WTC11 (cell line): Measurements from ENCODE around the gene RGS13. TPM values are rescaled to one million over a fixed set of nuclear protein-coding genes. Genes with fewer than 3 reads are reported as not detected.
A peak's percentile ranks its signal among the peaks of the same experiment; 100 is the strongest.

Source experiments
- ATAC-seq: fragments of 200-7000 bp; cut with Tn5 transposase; 2 replicates; pipeline ENCODE4 v1.10.0; 2021; ENCODE audit warnings: mild to moderate bottlenecking, moderate library complexity
- CTCF ChIA-PET: fragments of 300-600 bp; sonication (Branson Sonifier 250); formaldehyde crosslinking; loops from one replicate; lab custom pipeline; 2021; ENCODE audit warnings: antibody characterized with exemption; lab: Charles Lee
- POLR2A ChIA-PET: fragments of 350-600 bp; sonication (Branson Sonifier 250); formaldehyde crosslinking; loops from one replicate; lab custom pipeline; 2021; ENCODE audit warnings: antibody characterized with exemption; lab: Charles Lee
- DNase-seq: peaks from one replicate; pipeline ENCODE4 v3.0.0; 2021; ENCODE audit warnings: low spot score
- H3K27ac Mint-ChIP-seq: 2 replicates; pipeline ENCODE4 v1.8.0; 2021; ENCODE audit warnings: mixed read lengths
- H3K27me3 Mint-ChIP-seq: 2 replicates; pipeline ENCODE4 v1.8.0; 2021; ENCODE audit warnings: low read depth, mild to moderate bottlenecking, moderate library complexity, mixed read lengths
- H3K36me3 Mint-ChIP-seq: 2 replicates; pipeline ENCODE4 v1.8.0; 2021; ENCODE audit warnings: mixed read lengths
- H3K4me1 Mint-ChIP-seq: 2 replicates; pipeline ENCODE4 v1.8.0; 2022; ENCODE audit warnings: mixed read lengths
- H3K4me3 Mint-ChIP-seq: 2 replicates; pipeline ENCODE4 v1.8.0; 2021; ENCODE audit warnings: mild to moderate bottlenecking, moderate library complexity, mixed read lengths
- H3K9me3 Mint-ChIP-seq: 2 replicates; pipeline ENCODE4 v1.8.0; 2021; ENCODE audit warnings: mixed read lengths
- ELF4 ChIP-seq: sonication (generic); formaldehyde crosslinking; IDR thresholded peaks from 2 replicates; pipeline ENCODE4 v1.8.1; 2022; ENCODE audit warnings: low read depth, mild to moderate bottlenecking, moderate library complexity, missing genetic modification reagents
- JAZF1 ChIP-seq: fragments of 250-450 bp; sonication (Bioruptor Pico); IDR thresholded peaks from 2 replicates; pipeline ENCODE4 v1.9.0; 2021; ENCODE audit warnings: moderate library complexity, mild to moderate bottlenecking, inconsistent platforms
- NFATC4 ChIP-seq: fragments of 250-450 bp; sonication (Bioruptor Pico); IDR thresholded peaks from 2 replicates; pipeline ENCODE4 v1.9.0; 2021; ENCODE audit warnings: mild to moderate bottlenecking
- OVOL2 ChIP-seq: fragments of 250-450 bp; sonication (Bioruptor Pico); IDR thresholded peaks from 2 replicates; pipeline ENCODE4 v1.9.0; 2021; ENCODE audit warnings: mild to moderate bottlenecking, borderline replicate concordance
- TEAD1 ChIP-seq: sonication (generic); formaldehyde crosslinking; IDR thresholded peaks from 2 replicates; pipeline ENCODE4 v1.8.0; 2022; ENCODE audit warnings: mild to moderate bottlenecking, missing genetic modification reagents
- ZNF138 ChIP-seq: sonication (generic); formaldehyde crosslinking; conservative IDR thresholded peaks from 2 replicates; pipeline ENCODE4 v1.8.1; 2022; ENCODE audit warnings: mild to moderate bottlenecking, moderate library complexity, missing genetic modification reagents
- ZNF232 ChIP-seq: sonication (generic); formaldehyde crosslinking; IDR thresholded peaks from 2 replicates; pipeline ENCODE4 v1.8.0; 2022; ENCODE audit warnings: mild to moderate bottlenecking, missing genetic modification reagents
- ZNF263 ChIP-seq: sonication (generic); formaldehyde crosslinking; IDR thresholded peaks from 2 replicates; pipeline ENCODE4 v1.8.1; 2022; ENCODE audit warnings: low read depth, mild to moderate bottlenecking, moderate library complexity, missing genetic modification reagents
- ZNF396 ChIP-seq: fragments of 250-450 bp; sonication (Bioruptor Pico); IDR thresholded peaks from 2 replicates; pipeline ENCODE4 v1.8.0; 2021; ENCODE audit warnings: mild to moderate bottlenecking, moderate library complexity, borderline replicate concordance
- total RNA-seq: library from RNA; stranded (reverse); gene quantifications from 3 replicates; pipeline ENCODE4 v1.2.3, GENCODE V29; 2021
- TF ChIP-seq, protein P1 (sequence below): sonication (generic); formaldehyde crosslinking; conservative IDR thresholded peaks from 2 replicates; pipeline ENCODE4 v1.8.1; 2023; ENCODE audit warnings: mild to moderate bottlenecking, low read depth, missing genetic modification reagents, moderate library complexity
- TF ChIP-seq, protein P2 (sequence below): sonication (generic); formaldehyde crosslinking; IDR thresholded peaks from 2 replicates; pipeline ENCODE4 v1.8.1; 2023; ENCODE audit warnings: mild to moderate bottlenecking, missing genetic modification reagents
- TF ChIP-seq, protein P3 (sequence below): fragments of 250-450 bp; sonication (Bioruptor Pico); IDR thresholded peaks from 2 replicates; pipeline ENCODE4 v2.1.2; 2022; ENCODE audit warnings: mild to moderate bottlenecking, moderate library complexity
- TF ChIP-seq, protein P4 (sequence below): sonication (generic); formaldehyde crosslinking; IDR thresholded peaks from 2 replicates; pipeline ENCODE4 v1.8.1; 2023; ENCODE audit warnings: mild to moderate bottlenecking, missing genetic modification reagents, moderate library complexity
- TF ChIP-seq, protein P5 (sequence below): sonication (generic); formaldehyde crosslinking; IDR thresholded peaks from 2 replicates; pipeline ENCODE4 v1.8.0; 2022; ENCODE audit warnings: missing genetic modification reagents
- TF ChIP-seq, protein P6 (sequence below): sonication (generic); formaldehyde crosslinking; IDR thresholded peaks from 2 replicates; pipeline ENCODE4 v1.8.0; 2022; ENCODE audit warnings: mild to moderate bottlenecking, missing genetic modification reagents
- TF ChIP-seq, protein P7 (sequence below): sonication (generic); formaldehyde crosslinking; IDR thresholded peaks from 2 replicates; pipeline ENCODE4 v1.8.0; 2023; ENCODE audit warnings: missing genetic modification reagents, mild to moderate bottlenecking, borderline replicate concordance

RGS13 gene
- total RNA-seq, 1 experiment from 2014 or later: not detected

DNA sequence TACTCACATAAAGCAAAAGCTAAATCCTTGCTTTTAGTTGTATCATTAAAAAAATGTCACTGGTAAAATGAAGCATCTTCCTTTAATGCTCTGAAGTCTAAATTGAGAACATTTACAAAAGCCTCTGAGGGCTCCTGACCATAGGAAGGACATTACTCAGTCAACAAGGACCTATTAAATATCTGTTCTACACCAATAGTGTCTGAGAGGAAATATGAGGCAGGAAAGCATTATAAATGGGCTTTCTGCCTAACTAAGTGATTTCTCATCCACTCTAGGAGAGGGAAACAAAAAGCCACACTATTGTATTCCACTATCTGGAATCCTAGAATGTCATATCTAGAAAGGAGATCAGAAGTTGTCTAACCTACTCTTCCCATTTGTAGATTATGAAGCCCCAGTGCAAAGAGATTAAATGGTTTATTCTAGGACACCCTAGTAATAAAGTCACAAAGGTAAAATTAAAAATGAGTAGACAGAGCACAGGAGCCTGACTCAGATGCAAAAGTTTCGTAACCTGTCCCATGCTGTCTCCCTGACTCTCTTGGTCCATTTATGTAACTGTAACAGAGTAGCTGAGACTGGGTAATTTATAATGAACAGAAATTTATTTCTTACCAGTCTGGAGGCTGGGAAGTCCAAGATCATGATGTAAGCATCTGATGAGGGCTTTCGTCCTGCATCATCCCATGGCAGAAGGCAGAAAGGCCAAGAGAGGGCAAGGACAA, 42.8 kb upstream of the RGS13 start (continued):
- TF ChIP-seq ELF4 (CRISPR knock-in tag): no peak
- TF ChIP-seq, protein P1, sequence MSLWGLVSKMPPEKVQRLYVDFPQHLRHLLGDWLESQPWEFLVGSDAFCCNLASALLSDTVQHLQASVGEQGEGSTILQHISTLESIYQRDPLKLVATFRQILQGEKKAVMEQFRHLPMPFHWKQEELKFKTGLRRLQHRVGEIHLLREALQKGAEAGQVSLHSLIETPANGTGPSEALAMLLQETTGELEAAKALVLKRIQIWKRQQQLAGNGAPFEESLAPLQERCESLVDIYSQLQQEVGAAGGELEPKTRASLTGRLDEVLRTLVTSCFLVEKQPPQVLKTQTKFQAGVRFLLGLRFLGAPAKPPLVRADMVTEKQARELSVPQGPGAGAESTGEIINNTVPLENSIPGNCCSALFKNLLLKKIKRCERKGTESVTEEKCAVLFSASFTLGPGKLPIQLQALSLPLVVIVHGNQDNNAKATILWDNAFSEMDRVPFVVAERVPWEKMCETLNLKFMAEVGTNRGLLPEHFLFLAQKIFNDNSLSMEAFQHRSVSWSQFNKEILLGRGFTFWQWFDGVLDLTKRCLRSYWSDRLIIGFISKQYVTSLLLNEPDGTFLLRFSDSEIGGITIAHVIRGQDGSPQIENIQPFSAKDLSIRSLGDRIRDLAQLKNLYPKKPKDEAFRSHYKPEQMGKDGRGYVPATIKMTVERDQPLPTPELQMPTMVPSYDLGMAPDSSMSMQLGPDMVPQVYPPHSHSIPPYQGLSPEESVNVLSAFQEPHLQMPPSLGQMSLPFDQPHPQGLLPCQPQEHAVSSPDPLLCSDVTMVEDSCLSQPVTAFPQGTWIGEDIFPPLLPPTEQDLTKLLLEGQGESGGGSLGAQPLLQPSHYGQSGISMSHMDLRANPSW (CRISPR knock-in tag): no peak
- TF ChIP-seq TEAD1 (CRISPR knock-in tag): no peak
- no peak for TF ChIP-seq JAZF1 (CRISPR knock-in tag)
- no peak for TF ChIP-seq ZNF138
- TF ChIP-seq, protein P2, sequence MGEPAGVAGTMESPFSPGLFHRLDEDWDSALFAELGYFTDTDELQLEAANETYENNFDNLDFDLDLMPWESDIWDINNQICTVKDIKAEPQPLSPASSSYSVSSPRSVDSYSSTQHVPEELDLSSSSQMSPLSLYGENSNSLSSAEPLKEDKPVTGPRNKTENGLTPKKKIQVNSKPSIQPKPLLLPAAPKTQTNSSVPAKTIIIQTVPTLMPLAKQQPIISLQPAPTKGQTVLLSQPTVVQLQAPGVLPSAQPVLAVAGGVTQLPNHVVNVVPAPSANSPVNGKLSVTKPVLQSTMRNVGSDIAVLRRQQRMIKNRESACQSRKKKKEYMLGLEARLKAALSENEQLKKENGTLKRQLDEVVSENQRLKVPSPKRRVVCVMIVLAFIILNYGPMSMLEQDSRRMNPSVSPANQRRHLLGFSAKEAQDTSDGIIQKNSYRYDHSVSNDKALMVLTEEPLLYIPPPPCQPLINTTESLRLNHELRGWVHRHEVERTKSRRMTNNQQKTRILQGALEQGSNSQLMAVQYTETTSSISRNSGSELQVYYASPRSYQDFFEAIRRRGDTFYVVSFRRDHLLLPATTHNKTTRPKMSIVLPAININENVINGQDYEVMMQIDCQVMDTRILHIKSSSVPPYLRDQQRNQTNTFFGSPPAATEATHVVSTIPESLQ (CRISPR knock-in tag): no peak
- TF ChIP-seq, protein P3, sequence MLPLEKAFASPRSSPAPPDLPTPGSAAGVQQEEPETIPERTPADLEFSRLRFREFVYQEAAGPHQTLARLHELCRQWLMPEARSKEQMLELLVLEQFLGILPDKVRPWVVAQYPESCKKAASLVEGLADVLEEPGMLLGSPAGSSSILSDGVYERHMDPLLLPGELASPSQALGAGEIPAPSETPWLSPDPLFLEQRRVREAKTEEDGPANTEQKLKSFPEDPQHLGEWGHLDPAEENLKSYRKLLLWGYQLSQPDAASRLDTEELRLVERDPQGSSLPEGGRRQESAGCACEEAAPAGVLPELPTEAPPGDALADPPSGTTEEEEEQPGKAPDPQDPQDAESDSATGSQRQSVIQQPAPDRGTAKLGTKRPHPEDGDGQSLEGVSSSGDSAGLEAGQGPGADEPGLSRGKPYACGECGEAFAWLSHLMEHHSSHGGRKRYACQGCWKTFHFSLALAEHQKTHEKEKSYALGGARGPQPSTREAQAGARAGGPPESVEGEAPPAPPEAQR (CRISPR knock-in tag): no peak
- TF ChIP-seq, all 79 proteins: peak for 0

DNA sequence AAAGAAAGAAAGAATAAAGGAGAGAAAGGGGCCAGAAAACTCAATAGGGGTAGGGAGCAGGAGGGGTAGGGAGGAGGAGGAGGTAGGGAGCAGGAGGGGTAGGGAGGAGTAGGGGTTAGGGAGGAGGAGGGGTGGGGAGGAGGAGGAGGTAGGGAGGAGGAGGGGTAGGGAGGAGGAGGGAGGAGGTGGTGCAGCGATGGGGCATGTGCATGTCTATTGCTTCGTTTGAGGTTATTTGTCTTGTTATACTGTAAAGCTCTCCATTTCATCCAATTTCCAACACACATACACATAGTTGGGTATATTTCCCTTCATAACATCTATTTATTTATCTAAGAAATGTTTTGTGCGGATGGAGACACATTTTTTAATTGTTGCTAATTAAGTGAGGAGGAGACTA, 40.6 kb upstream of the RGS13 start:
- no peaks in the 10 kb centered on the region for H3K9me3 Mint-ChIP-seq
- ATAC-seq (peak; percentile 28; the same call in 1 of the 2 replicates), DNase-seq (no peak)
- 0 out of 2 replicates have a peak, but pooled peaks cover 3% of the 10 kb centered on the region for H3K4me1 Mint-ChIP-seq
- POLR2A ChIA-PET: no interaction called here
- CTCF ChIA-PET: interaction anchor here (0.7 kb wide), 1 partner anchor 453 kb away, joined by 4 read pairs; no protein-coding TSS in a partner anchor
- no peaks in the 10 kb centered on the region for H3K27me3 Mint-ChIP-seq
- no peak overlapping the region for H3K4me3 Mint-ChIP-seq
- H3K36me3 Mint-ChIP-seq: no peaks in the 10 kb centered on the region
- TF ChIP-seq ZNF396 (CRISPR knock-in tag): no peak
- peak; percentile 62; the same call in 1 of the 2 replicates for TF ChIP-seq ZNF263 (CRISPR knock-in tag)
- TF ChIP-seq, protein P4, sequence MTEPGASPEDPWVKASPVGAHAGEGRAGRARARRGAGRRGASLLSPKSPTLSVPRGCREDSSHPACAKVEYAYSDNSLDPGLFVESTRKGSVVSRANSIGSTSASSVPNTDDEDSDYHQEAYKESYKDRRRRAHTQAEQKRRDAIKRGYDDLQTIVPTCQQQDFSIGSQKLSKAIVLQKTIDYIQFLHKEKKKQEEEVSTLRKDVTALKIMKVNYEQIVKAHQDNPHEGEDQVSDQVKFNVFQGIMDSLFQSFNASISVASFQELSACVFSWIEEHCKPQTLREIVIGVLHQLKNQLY: no peak
- no peak overlapping the region for H3K27ac Mint-ChIP-seq

DNA sequence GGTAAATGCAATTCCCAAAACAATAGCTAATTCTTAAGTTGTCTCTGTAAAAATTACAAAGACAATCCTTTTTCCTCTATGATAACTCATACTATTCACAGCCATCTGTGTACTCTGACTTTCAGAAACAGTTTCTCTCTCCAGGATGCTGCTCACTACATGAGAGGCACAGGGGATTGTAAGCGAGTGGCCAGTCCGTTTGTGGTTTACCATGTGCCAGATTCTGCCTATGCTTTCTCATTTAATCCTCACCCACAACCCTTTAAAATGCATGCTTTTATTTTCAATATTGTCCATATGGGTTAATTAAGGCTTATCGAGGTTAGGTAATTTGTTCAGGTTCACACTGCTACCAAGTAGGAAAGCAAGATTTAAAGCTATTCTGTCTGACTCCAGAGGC, 37.4 kb upstream of the RGS13 start:
- H3K36me3 Mint-ChIP-seq: no peaks in the 10 kb centered on the region
- H3K4me3 Mint-ChIP-seq: no peak overlapping the region
- DNase-seq: no peak
- H3K27ac Mint-ChIP-seq: no peak overlapping the region
- 0 out of 2 replicates have a peak, but pooled peaks cover 3% of the 10 kb centered on the region for H3K4me1 Mint-ChIP-seq
- POLR2A ChIA-PET: interaction anchor here (0.5 to 0.6 kb wide), 2 partner anchors 137 to 568 kb away, joined by 3 read pairs; no protein-coding TSS in a partner anchor
- H3K27me3 Mint-ChIP-seq: no peaks in the 10 kb centered on the region
- no peaks in the 10 kb centered on the region for H3K9me3 Mint-ChIP-seq
- ATAC-seq: no peak
- CTCF ChIA-PET: no interaction called here
- no peak for TF ChIP-seq ZNF232 (CRISPR knock-in tag)
- no peak for TF ChIP-seq OVOL2 (CRISPR knock-in tag)
- TF ChIP-seq NFATC4 (CRISPR knock-in tag): no peak
- TF ChIP-seq, protein P5, sequence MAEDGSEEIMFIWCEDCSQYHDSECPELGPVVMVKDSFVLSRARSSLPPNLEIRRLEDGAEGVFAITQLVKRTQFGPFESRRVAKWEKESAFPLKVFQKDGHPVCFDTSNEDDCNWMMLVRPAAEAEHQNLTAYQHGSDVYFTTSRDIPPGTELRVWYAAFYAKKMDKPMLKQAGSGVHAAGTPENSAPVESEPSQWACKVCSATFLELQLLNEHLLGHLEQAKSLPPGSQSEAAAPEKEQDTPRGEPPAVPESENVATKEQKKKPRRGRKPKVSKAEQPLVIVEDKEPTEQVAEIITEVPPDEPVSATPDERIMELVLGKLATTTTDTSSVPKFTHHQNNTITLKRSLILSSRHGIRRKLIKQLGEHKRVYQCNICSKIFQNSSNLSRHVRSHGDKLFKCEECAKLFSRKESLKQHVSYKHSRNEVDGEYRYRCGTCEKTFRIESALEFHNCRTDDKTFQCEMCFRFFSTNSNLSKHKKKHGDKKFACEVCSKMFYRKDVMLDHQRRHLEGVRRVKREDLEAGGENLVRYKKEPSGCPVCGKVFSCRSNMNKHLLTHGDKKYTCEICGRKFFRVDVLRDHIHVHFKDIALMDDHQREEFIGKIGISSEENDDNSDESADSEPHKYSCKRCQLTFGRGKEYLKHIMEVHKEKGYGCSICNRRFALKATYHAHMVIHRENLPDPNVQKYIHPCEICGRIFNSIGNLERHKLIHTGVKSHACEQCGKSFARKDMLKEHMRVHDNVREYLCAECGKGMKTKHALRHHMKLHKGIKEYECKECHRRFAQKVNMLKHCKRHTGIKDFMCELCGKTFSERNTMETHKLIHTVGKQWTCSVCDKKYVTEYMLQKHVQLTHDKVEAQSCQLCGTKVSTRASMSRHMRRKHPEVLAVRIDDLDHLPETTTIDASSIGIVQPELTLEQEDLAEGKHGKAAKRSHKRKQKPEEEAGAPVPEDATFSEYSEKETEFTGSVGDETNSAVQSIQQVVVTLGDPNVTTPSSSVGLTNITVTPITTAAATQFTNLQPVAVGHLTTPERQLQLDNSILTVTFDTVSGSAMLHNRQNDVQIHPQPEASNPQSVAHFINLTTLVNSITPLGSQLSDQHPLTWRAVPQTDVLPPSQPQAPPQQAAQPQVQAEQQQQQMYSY (CRISPR knock-in tag): no peak
- TF ChIP-seq, protein P6, sequence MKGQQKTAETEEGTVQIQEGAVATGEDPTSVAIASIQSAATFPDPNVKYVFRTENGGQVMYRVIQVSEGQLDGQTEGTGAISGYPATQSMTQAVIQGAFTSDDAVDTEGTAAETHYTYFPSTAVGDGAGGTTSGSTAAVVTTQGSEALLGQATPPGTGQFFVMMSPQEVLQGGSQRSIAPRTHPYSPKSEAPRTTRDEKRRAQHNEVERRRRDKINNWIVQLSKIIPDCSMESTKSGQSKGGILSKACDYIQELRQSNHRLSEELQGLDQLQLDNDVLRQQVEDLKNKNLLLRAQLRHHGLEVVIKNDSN (CRISPR knock-in tag): no peak
- TF ChIP-seq, protein P7, sequence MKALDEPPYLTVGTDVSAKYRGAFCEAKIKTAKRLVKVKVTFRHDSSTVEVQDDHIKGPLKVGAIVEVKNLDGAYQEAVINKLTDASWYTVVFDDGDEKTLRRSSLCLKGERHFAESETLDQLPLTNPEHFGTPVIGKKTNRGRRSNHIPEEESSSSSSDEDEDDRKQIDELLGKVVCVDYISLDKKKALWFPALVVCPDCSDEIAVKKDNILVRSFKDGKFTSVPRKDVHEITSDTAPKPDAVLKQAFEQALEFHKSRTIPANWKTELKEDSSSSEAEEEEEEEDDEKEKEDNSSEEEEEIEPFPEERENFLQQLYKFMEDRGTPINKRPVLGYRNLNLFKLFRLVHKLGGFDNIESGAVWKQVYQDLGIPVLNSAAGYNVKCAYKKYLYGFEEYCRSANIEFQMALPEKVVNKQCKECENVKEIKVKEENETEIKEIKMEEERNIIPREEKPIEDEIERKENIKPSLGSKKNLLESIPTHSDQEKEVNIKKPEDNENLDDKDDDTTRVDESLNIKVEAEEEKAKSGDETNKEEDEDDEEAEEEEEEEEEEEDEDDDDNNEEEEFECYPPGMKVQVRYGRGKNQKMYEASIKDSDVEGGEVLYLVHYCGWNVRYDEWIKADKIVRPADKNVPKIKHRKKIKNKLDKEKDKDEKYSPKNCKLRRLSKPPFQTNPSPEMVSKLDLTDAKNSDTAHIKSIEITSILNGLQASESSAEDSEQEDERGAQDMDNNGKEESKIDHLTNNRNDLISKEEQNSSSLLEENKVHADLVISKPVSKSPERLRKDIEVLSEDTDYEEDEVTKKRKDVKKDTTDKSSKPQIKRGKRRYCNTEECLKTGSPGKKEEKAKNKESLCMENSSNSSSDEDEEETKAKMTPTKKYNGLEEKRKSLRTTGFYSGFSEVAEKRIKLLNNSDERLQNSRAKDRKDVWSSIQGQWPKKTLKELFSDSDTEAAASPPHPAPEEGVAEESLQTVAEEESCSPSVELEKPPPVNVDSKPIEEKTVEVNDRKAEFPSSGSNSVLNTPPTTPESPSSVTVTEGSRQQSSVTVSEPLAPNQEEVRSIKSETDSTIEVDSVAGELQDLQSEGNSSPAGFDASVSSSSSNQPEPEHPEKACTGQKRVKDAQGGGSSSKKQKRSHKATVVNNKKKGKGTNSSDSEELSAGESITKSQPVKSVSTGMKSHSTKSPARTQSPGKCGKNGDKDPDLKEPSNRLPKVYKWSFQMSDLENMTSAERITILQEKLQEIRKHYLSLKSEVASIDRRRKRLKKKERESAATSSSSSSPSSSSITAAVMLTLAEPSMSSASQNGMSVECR (CRISPR knock-in tag): no peak
- TF ChIP-seq JAZF1 (CRISPR knock-in tag): no peak
